H9 (cell line): Measurements from ENCODE around the gene SCFD2. TPM values are rescaled to one million over a fixed set of nuclear protein-coding genes. Genes with fewer than 3 reads are reported as not detected.

Experiments used
- DNase-seq: peaks from one replicate; pipeline ENCODE4 v3.0.0-alpha.2; 2017
- H2AFZ ChIP-seq: one replicate; pipeline ENCODE4 v1.6.1; 2013; ENCODE audit warnings: mild to moderate bottlenecking, low read length, control low read depth, moderate library complexity
- H2AK5ac ChIP-seq: 2 replicates; pipeline ENCODE4 v1.6.1; 2013; ENCODE audit warnings: low read length, control low read depth, mixed read lengths; ENCODE audit not compliant: insufficient read length
- H2BK120ac ChIP-seq: one replicate; pipeline ENCODE4 v1.6.1; 2013; ENCODE audit warnings: low read depth, mild to moderate bottlenecking, low read length, control low read depth, inconsistent platforms; ENCODE audit not compliant: poor library complexity, severe bottlenecking
- H2BK12ac ChIP-seq: 2 replicates; pipeline ENCODE4 v1.6.1; 2013; ENCODE audit warnings: low read length, control low read depth, mixed read lengths, low read depth; ENCODE audit not compliant: insufficient read length
- H2BK15ac ChIP-seq: 2 replicates; pipeline ENCODE4 v1.6.1; 2013; ENCODE audit warnings: low read depth, low read length, control low read depth
- H2BK20ac ChIP-seq: one replicate; pipeline ENCODE4 v1.6.1; 2013; ENCODE audit warnings: low read depth, mild to moderate bottlenecking, low read length, control low read depth, inconsistent platforms; ENCODE audit not compliant: poor library complexity, severe bottlenecking
- H2BK5ac ChIP-seq: 2 replicates; pipeline ENCODE4 v1.6.1; 2013; ENCODE audit warnings: low read length, control low read depth, mixed read lengths; ENCODE audit not compliant: insufficient read length
- H3K14ac ChIP-seq: 2 replicates; pipeline ENCODE4 v1.6.1; 2013; ENCODE audit warnings: low read length, control low read depth; ENCODE audit not compliant: insufficient read depth
- H3K18ac ChIP-seq: 2 replicates; pipeline ENCODE4 v1.6.1; 2013; ENCODE audit warnings: low read depth, mild to moderate bottlenecking, mixed read lengths, low read length, control low read depth; ENCODE audit not compliant: insufficient read length
- H3K23ac ChIP-seq: 2 replicates; pipeline ENCODE4 v1.6.1; 2013; ENCODE audit warnings: low read length, control low read depth, mixed read lengths, low read depth; ENCODE audit not compliant: insufficient read length
- H3K23me2 ChIP-seq: 2 replicates; pipeline ENCODE4 v1.6.1; 2013; ENCODE audit warnings: low read depth, mild to moderate bottlenecking, mixed read lengths, low read length, control low read depth; ENCODE audit not compliant: insufficient read length, poor library complexity, severe bottlenecking
- H3K27ac ChIP-seq: 2 replicates; pipeline ENCODE4 v1.5.1; 2013; ENCODE audit warnings: low read length, control low read depth, mixed read lengths, low read depth; ENCODE audit not compliant: insufficient read length
- H3K27me3 ChIP-seq: 2 replicates; pipeline ENCODE4 v1.6.1; 2013; ENCODE audit warnings: low read length, control low read depth, inconsistent platforms; ENCODE audit not compliant: insufficient read depth
- H3K4ac ChIP-seq: 2 replicates; pipeline ENCODE4 v1.6.1; 2013; ENCODE audit warnings: low read depth, mild to moderate bottlenecking, control low read depth, inconsistent platforms, low read length, moderate library complexity
- H3K4me1 ChIP-seq: 2 replicates; pipeline ENCODE4 v1.6.1; 2013; ENCODE audit warnings: low read length, control low read depth, inconsistent platforms; ENCODE audit not compliant: insufficient read depth
- H3K4me2 ChIP-seq: 2 replicates; pipeline ENCODE4 v1.6.1; 2013; ENCODE audit warnings: low read length, control low read depth, mixed read lengths; ENCODE audit not compliant: insufficient read length, insufficient read depth
- H3K56ac ChIP-seq: 2 replicates; pipeline ENCODE4 v1.6.1; 2013; ENCODE audit warnings: low read depth, mild to moderate bottlenecking, mixed read lengths, low read length, control low read depth; ENCODE audit not compliant: insufficient read length
- H3K79me1 ChIP-seq: 2 replicates; pipeline ENCODE4 v1.6.1; 2013; ENCODE audit warnings: low read depth, mild to moderate bottlenecking, moderate library complexity, low read length, control low read depth, inconsistent platforms; ENCODE audit not compliant: insufficient read depth, poor library complexity, severe bottlenecking
- H3K79me2 ChIP-seq: 2 replicates; pipeline ENCODE4 v1.6.1; 2013; ENCODE audit warnings: low read length, control low read depth, inconsistent platforms; ENCODE audit not compliant: insufficient read depth
- H3K9ac ChIP-seq: 2 replicates; pipeline ENCODE4 v1.6.1; 2013; ENCODE audit warnings: low read length, control low read depth, mixed read lengths; ENCODE audit not compliant: insufficient read length; ENCODE audit errors: extremely low read depth
- H3K9me3 ChIP-seq: one replicate; pipeline ENCODE4 v1.6.1; 2013; ENCODE audit warnings: low read depth, low read length, inconsistent platforms; ENCODE audit not compliant: control insufficient read depth
- H3T11ph ChIP-seq: one replicate; pipeline ENCODE4 v1.6.1; 2013; ENCODE audit warnings: mild to moderate bottlenecking, low read length, control low read depth, inconsistent platforms
- H4K20me1 ChIP-seq: one replicate; pipeline ENCODE4 v1.6.1; 2013; ENCODE audit not compliant: control insufficient read depth, insufficient read length, insufficient read depth
- H4K5ac ChIP-seq: 2 replicates; pipeline ENCODE4 v1.6.1; 2013; ENCODE audit warnings: low read depth, mild to moderate bottlenecking, mixed read lengths, low read length, control low read depth; ENCODE audit not compliant: insufficient read length
- H4K8ac ChIP-seq: replicated peaks from 2 replicates; pipeline ENCODE4 v1.6.1; 2013; ENCODE audit warnings: low read length, control low read depth, mixed read lengths, low read depth; ENCODE audit not compliant: insufficient read length
- H4K91ac ChIP-seq: 2 replicates; pipeline ENCODE4 v1.6.1; 2013; ENCODE audit warnings: low read depth, mild to moderate bottlenecking, moderate library complexity, mixed read lengths, low read length, control low read depth; ENCODE audit not compliant: insufficient read length
- H3K27ac Mint-ChIP-seq, 3 experiments: 2 replicates in 2 of 3; 3 replicates in 1 of 3; pipeline ENCODE4 v1.8.0; 2020 to 2021; ENCODE audit warnings: mixed read lengths in 3 of 3, mild to moderate bottlenecking in 1 of 3, moderate library complexity in 1 of 3
- H3K27me3 Mint-ChIP-seq: 2 replicates; pipeline ENCODE4 v1.8.0; 2021; ENCODE audit warnings: low read depth, mild to moderate bottlenecking, moderate library complexity, mixed read lengths
- H3K36me3 Mint-ChIP-seq, 3 experiments: 2 replicates in 2 of 3; 3 replicates in 1 of 3; pipeline ENCODE4 v1.8.0; 2020 to 2021; ENCODE audit warnings: low read depth in 3 of 3, mixed read lengths in 3 of 3; ENCODE audit not compliant: insufficient read depth in 1 of 3
- H3K4me1 Mint-ChIP-seq, 2 experiments: 2 replicates each; pipeline ENCODE4 v1.8.0; 2020; ENCODE audit warnings: mixed read lengths in 2 of 2
- H3K4me3 Mint-ChIP-seq, 2 experiments: 2 replicates in 1 of 2; 3 replicates in 1 of 2; pipeline ENCODE4 v1.8.0; 2020 to 2021; ENCODE audit warnings: mild to moderate bottlenecking in 2 of 2, mixed read lengths in 2 of 2, moderate library complexity in 1 of 2
- H3K9me3 Mint-ChIP-seq, 2 experiments: 2 replicates in 1 of 2; 3 replicates in 1 of 2; pipeline ENCODE4 v1.8.0; 2020; ENCODE audit warnings: mild to moderate bottlenecking in 2 of 2, mixed read lengths in 2 of 2, moderate library complexity in 1 of 2
- CTCF ChIP-seq: fragments of 200-600 bp; sonication (generic); conservative IDR thresholded peaks from 3 replicates; pipeline ENCODE4 v1.8.0; 2021; ENCODE audit warnings: antibody characterized with exemption, mild to moderate bottlenecking
- WGBS: extraction: QIAGEN DNeasy Blood & Tissue Kit; methylation state at CpG from one replicate; pipeline ENCODE4 v1.1.7; 2013; ENCODE audit warnings: missing lambda C conversion rate, low lambda C conversion rate, mixed read lengths; ENCODE audit not compliant: insufficient read length; ENCODE audit errors: extremely low coverage; 5-methylcytosine and 5-hydroxymethylcytosine counted together
- total RNA-seq: library from RNA; stranded (reverse); gene quantifications from 2 replicates; pipeline ENCODE4 v1.2.1, GENCODE V29; 2021

Gene SCFD2
- total RNA-seq, 1 experiment from 2014 or later = 10.1 TPM

DNA sequence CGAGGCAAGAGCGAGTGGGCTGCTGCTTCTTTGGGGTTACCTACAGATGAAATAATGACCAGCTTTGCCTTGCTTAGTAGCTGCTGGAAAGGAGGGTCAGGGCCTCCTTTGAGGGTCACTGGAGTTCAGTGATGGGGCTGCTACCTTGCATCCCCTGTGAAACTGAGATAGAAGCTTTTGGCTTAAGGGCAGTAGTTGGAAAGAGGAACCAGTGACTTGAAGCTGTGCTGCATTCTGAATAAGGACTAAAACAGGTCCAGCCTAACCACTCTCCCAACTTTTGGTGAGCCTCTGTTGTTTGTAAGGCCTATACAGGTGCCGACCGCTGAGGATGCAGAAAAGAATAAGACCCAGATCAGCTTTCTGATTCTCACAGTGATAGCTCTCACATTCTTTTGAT is 462.6 kb downstream of the SCFD2 start:
- peaks cover 35 to 37% of the 10 kb centered on the region in 2 experiments for H3K9me3 Mint-ChIP-seq
- no peak overlapping the region for H3K9ac ChIP-seq
- H2BK20ac ChIP-seq = no peak overlapping the region
- H3K14ac ChIP-seq = no peak overlapping the region
- no peak overlapping the region for H3K4me3 Mint-ChIP-seq
- H3K18ac ChIP-seq = no peak overlapping the region
- TF ChIP-seq CTCF = no peak
- H3K27me3 Mint-ChIP-seq = no peaks in the 10 kb centered on the region
- no peak overlapping the region for H3K27ac ChIP-seq
- peaks cover 23 to 33% (median 24%) of the 10 kb centered on the region in 3 experiments for H3K36me3 Mint-ChIP-seq
- H4K20me1 ChIP-seq = no peaks in the 10 kb centered on the region
- H3K4me1 ChIP-seq = no peaks in the 10 kb centered on the region
- no peaks in the 10 kb centered on the region for H3K27me3 ChIP-seq
- H2BK5ac ChIP-seq = no peak overlapping the region
- H2AFZ ChIP-seq = no peak overlapping the region
- H3T11ph ChIP-seq = no peak overlapping the region
- no peak overlapping the region for H2BK120ac ChIP-seq
- no peak for DNase-seq
- no peak overlapping the region for H2BK12ac ChIP-seq
- H4K8ac ChIP-seq = no peak overlapping the region
- no peak overlapping the region for H3K23ac ChIP-seq
- H3K4me2 ChIP-seq = no peak overlapping the region
- no peak overlapping the region for H2BK15ac ChIP-seq
- H3K4ac ChIP-seq = no peak overlapping the region
- H3K79me2 ChIP-seq = no peaks in the 10 kb centered on the region
- no peaks in the 10 kb centered on the region for H3K23me2 ChIP-seq
- no peak overlapping the region for H4K91ac ChIP-seq
- H2AK5ac ChIP-seq = no peak overlapping the region
- WGBS = no CpG with 5 or more reads among the region's 4 CpGs
- H3K79me1 ChIP-seq = no peaks in the 10 kb centered on the region
- no peak overlapping the region for H3K56ac ChIP-seq
- peaks cover 0 to 2% of the 10 kb centered on the region in 2 experiments; a peak in 1 of 4 replicates for H3K4me1 Mint-ChIP-seq
- peaks cover 11% of the 10 kb centered on the region for H3K9me3 ChIP-seq
- no peak overlapping the region for H4K5ac ChIP-seq
- H3K27ac Mint-ChIP-seq = no peak overlapping the region
